Activated CD4-positive, alpha-beta T cell treated with anti-CD3 and anti-CD28 coated beads, Interleukin-10, Interleukin-2, amounts not matched to agents 100 ng/mL and 50 ng/mL, durations not matched to agents 16 hours and 8 hours (primary cell): ENCODE data around the gene PDCL3.

Source experiments
- DNase-seq: peaks from one replicate; pipeline ENCODE4 v3.0.0-alpha.2; 2020

Gene PDCL3

GRCh38 chr2:100613719-100614118 is 50.9 kb downstream of the PDCL3 start:
- DNase-seq: no peak

- DNase-seq: no peak
Measured at GRCh38 chr2:100614455-100615000, 51.7 kb downstream of the PDCL3 start.

- no peak for DNase-seq
Measured at GRCh38 chr2:100615471-100615870, 52.7 kb downstream of the PDCL3 start.

- no peak for DNase-seq
Measured at GRCh38 chr2:100615886-100616285, 53.1 kb downstream of the PDCL3 start.

- DNase-seq: no peak
Measured at GRCh38 chr2:100616841-100617390, 54.1 kb downstream of the PDCL3 start.

- no peak for DNase-seq
Measured at GRCh38 chr2:100619951-100620350, 57.2 kb downstream of the PDCL3 start.

GRCh38 chr2:100620481-100620880 is 57.7 kb downstream of the PDCL3 start:
- DNase-seq: no peak

- no peak for DNase-seq
Measured at GRCh38 chr2:100621371-100621951, 58.7 kb downstream of the PDCL3 start.

GRCh38 chr2:100623033-100623715 is 60.4 kb downstream of the PDCL3 start:
- DNase-seq: no peak

GRCh38 chr2:100623930-100624329 is 61.1 kb downstream of the PDCL3 start:
- no peak for DNase-seq

GRCh38 chr2:100624536-100624935 is 61.7 kb downstream of the PDCL3 start:
- DNase-seq: no peak

GRCh38 chr2:100625717-100626116 is 62.9 kb downstream of the PDCL3 start:
- DNase-seq: no peak
